HG02870 (cell line): ENCODE results near the gene ITGAD.
"Not testable (repeated sequence)": the region's sequence is repeated elsewhere in the genome, so short reads cannot be mapped to it uniquely, and the experiment has no call there.

Experiments used
- ATAC-seq: cut with Tn5 transposase; IDR thresholded peaks from one replicate; pipeline ENCODE4 v1.9.1; 2021; ENCODE audit warnings: mild to moderate bottlenecking, moderate library complexity; ENCODE audit not compliant: unreplicated experiment

The ITGAD gene

DNA sequence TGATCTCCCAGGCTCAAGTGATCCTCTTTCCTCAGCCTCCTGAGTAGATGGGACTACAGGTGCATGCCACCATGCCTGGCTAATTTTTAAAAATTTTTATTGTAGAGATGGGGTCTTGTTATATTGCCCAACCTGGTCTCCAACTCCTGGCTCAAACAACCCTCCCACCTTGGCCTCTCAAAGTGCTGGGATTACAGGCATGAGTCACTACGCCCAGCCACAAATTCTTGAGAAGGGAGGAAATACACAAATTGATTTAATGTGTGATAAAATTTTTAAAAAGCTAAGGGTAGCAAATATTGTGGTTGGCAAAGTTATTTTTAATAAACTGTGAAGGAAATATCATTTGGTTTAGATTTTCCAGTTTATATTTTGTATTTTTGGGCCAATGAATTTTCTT lies 9.6 kb downstream of the ITGAD start:
- no peak for ATAC-seq

DNA sequence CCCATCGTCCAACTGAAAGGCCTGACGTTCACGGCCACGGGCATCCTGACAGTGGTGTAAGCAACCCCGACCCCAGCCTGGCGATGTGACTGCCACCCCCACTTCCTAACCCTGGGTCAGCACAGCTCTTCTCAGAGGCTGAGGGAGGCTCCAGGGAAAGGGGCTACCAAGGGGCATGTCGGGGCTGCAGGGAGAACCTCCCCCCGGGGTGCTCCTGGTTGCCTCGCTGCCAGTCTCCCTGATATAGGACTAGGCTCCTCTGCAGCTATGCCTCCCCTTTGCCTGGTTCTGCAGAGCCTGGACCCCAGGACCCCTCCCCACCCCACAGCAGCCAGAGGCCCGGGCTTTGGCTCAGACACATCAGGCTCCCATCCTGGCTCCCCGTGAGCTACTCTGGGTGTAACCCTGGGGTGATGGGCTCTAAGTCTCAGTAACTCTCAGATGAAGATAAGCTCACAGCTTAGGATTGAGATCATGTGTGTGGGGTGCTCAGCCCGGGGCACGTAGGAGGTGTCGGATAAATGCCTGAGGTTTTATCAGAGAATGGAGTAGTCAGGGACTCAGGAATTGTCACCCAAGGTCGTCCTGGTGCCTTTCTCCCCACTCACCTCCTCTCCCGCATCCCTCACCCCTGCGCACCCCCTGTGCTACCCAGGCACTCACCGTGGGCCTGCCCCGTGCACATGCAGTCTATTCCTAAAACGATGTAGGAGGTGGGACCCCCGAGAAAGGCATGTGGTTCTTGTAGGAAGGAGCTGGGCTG lies 10.6 kb downstream of the ITGAD start:
- no peak for ATAC-seq

DNA sequence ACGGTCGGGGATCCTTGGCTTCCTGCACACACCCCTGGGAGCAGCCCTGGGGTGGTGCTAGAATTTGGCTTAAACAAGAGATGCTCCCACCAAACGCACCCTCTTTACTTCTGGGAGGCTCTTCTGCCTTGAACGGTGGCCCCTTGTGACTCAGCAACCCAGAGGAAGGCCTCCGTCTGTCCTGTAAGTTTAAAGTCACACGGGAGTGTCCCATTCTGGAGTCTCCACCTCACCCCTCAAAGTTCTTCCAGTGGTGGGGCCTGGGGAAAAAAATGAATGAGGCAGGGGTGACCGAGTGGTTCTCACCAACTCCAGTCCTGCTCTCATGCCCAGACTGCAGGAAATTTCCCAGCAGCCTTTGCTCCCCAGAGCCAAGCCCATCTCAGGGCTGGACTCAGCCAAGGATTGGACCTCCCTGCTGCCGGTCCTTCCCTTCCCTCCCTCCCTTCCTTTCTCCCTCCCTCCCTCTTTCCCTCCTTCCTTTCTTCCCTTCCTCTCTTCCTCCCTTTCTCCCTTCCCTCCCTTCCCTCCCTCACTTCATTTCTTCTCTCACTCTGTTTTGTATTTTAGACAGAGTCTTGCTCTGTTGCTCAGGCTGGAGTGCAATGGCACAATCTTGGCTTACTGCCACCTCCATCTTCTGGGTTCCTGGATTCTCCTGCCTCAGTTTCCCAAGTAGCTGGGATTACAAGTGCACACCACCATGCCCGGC lies 11.4 kb downstream of the ITGAD start:
- no peak for ATAC-seq

DNA sequence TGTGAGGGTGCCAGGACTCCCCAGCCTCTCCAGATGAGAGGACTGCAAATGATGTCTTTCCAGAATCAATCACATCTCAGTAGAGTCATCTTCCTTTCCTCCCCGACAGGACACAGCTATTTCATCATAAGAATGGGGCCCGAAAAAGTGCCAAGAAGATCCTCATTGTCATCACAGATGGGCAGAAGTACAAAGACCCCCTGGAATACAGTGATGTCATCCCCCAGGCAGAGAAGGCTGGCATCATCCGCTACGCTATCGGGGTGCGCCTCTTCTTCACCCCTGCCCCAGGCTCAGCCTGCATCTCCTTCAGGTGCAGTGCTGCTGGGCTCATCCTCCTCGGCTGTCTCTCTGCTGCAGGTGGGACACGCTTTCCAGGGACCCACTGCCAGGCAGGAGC lies 14.3 kb downstream of the ITGAD start:
- ATAC-seq, result no peak

DNA sequence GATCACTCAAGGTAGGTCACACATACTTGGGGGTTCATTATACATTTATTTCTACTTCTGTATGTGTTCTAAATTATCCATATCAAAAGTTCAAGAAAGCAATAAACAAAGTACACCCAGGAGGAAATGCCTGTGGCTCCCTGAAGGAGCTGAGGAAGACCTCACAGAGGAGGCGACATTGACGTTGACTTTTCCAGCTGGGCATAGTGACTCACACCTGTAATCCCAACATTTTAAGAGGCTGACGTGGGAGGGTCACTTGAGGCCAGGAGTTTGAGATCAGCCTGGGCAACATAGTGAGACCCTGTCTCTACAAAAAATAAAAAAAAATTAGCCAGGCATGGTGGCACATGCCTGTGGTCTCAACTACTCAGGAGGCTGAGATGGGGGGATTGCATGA lies 16.3 kb downstream of the ITGAD start:
- no peak for ATAC-seq

DNA sequence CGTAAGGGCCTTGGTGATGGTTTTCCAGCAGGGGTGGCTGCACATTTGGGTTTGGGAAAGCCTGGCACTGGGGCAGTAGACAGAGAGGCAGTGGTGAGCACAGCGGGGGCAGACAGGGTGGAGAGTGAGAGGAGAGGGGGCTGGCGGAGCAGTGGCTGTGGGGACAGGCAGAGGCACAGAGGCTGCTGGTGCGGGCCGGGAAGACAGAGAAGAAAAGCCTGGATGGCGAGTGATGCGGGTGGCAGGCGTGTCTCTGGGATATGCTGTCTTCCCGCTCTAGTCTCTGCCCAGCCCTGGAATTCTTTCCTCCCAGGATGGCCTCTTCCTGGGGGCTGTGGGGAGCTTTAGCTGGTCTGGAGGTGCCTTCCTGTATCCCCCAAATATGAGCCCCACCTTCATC lies 16.9 kb downstream of the ITGAD start:
- ATAC-seq, result no peak

DNA sequence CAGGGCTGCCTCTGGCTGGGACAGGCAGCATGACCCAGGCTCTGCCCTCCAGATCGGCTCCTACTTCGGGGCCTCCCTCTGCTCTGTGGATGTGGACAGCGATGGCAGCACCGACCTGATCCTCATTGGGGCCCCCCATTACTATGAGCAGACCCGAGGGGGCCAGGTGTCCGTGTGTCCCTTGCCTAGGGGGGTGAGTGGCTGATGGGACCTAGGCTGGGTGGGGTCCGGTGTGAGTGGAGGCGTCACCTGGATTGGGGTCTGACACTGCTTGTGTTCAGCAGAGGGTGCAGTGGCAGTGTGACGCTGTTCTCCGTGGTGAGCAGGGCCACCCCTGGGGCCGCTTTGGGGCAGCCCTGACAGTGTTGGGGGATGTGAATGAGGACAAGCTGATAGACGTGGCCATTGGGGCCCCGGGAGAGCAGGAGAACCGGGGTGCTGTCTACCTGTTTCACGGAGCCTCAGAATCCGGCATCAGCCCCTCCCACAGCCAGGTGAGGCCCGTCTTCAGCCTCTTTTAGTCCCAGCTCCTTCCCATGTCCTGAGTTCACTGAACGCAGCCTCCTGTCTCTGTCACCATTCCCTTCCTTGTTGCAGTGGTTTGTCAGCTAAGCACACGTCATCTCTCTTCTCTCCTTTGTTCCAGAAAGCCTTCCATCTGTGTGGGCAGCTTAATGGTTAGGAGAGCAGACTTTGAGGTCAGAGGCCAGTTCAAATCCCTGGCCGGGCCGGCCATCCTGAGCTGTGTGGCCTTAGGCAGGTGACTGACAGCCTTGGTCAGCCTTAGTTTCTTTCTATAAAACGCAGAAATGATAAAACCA lies 18.1 kb downstream of the ITGAD start:
- ATAC-seq, result no peak

DNA sequence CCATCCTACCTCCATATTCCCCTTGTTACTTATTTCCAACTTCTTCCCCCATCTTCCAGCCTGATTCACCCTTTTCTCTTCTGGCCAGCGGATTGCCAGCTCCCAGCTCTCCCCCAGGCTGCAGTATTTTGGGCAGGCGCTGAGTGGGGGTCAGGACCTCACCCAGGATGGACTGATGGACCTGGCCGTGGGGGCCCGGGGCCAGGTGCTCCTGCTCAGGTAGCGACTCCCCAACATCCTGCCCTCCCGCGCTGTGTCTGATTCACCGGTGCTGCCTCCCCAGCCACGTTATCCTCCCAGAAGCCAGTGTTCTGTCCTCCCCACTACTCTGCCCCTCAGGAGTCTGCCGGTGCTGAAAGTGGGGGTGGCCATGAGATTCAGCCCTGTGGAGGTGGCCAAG lies 19.6 kb downstream of the ITGAD start:
- ATAC-seq, result no peak

DNA sequence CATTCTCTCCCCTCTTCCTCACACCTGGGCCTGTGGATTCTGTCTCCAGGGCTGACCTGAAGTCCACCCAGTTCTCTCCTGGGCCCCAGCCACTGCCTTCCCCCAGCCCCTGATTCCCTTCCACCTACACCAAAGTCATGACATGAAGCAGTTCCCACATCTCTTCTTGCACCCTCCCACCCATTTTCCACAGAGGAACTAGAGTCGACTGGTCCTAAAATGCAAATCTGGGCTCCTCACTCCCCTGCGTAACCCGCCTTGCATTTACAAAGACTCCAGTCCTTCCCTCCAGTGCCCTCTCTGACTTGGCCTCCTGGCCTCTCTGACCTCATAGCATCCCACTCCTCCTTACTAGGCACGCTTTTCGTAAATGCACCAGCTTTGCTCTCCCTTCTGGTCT lies 20.2 kb downstream of the ITGAD start:
- ATAC-seq, result no peak

DNA sequence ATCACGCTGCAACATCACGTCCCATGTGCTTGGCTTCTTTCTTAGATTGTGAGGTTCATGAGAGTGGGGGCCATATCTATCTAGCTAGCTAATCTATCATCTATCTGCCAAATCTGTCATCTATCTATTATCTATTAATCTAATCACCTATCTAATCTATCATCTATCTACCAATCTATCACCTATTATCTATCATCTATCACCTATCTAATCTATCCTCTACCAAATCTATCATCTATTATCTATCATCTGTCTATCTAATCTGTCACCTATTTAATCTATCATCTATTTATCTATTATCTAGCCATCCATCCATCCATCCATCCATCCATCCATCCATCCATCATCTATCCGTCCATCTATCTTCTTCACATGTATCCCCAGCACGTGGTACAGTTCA lies 20.8 kb downstream of the ITGAD start:
- no peak for ATAC-seq

DNA sequence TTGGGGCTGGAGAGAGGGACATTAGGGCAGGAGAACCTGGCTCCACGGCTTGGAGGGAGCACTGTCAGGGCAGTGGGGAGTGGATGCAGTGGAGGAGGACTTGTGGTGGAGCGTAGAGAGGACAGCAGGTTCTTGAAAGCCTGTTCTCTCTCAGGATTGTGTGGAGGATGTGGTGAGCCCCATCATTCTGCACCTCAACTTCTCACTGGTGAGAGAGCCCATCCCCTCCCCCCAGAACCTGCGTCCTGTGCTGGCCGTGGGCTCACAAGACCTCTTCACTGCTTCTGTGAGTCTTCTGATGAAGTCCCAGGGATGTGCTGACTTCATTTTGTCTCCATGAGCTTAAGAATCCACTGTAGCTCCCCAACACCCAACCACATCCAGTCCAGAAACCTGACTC lies 21.6 kb downstream of the ITGAD start:
- ATAC-seq, result no peak

DNA sequence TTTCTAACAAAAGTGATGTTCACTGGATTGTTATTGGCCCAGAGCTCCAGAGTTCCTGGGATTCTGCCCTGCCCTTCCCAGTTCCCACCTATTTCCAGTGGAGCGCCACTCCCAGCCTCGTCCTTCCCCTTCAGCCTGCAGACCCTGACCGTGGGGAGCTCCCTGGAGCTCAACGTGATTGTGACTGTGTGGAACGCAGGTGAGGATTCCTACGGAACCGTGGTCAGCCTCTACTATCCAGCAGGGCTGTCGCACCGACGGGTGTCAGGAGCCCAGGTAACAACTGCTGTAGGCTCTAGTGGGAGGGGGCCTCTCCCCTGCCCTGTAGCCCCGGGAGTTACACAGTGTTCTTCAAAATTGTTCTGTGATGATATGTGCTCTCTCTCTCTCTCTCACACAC lies 23.2 kb downstream of the ITGAD start:
- no peak for ATAC-seq

DNA sequence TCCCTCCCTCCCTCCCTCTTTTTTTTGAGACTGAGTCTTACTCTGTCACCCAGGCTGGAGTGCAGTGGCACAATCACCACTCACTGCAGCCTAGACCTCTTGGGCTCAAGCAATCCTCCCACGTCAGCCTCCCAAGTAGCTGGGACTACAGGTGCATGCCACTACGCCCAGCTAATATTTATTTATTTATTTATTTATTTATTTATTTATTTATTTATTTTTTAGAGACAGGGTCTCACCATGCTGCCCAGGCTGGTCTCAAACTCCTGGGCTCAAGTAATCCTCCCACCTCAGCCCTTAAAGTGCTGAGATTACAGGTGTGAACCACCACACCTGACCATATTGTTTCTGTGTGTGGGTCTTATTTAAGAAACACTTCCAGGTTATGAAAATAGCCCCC lies 23.9 kb downstream of the ITGAD start:
- ATAC-seq, result not testable (repeated sequence)

DNA sequence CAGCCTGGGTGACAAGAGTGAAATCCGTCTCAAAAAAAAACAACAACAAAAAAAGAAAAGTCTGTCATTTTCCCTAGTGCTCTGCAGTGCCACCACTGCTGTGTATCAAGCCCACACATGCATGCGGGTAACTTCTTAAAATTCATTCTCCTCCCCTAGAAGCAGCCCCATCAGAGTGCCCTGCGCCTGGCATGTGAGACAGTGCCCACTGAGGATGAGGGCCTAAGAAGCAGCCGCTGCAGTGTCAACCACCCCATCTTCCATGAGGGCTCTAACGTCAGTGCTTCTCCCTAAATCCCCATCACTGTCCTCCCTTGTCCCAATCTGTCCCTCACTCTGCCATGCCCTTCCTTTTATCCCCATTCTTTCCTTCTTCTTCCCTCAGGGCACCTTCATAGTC lies 24.8 kb downstream of the ITGAD start:
- no peak for ATAC-seq

DNA sequence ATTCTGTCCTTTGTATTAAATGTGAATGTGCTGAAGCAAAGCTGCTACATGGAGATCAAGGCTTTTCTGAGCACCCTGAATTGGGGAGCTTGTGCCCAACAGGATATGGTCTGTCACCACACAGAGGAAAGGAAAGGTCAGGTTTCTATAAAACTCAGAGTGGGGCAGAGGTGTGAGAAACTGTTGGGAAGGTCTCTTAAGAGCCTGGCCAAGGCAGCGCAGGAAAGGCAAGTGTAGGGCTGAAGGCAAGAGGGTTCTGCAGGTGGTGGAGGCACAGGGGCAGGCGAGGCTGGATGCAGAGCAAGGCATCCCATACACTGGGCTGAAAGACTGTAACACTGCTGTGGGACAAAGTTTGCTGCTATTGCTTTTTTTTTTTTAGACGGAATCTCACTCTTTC lies 26.9 kb downstream of the ITGAD start:
- no peak for ATAC-seq

DNA sequence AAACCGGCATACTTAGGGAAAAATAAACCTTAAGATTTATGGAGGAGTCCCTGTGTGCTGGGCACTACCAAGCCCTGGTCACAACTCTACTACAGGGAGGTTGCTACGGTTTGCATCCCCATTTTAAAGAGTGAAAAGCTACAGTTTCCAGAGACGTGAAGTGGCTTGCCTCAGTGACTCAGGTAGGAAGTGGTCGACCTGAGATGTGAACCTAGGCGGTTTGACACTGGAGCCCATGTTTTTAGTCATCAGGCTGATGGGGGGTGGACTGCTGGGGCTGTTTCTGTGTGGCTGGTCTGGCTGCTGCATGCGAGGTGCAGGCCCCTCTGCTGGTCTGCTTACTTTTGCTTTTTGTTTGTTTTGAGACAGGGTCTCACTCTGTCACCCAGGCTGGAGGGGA lies 28.5 kb downstream of the ITGAD start:
- peak; percentile 90 for ATAC-seq

DNA sequence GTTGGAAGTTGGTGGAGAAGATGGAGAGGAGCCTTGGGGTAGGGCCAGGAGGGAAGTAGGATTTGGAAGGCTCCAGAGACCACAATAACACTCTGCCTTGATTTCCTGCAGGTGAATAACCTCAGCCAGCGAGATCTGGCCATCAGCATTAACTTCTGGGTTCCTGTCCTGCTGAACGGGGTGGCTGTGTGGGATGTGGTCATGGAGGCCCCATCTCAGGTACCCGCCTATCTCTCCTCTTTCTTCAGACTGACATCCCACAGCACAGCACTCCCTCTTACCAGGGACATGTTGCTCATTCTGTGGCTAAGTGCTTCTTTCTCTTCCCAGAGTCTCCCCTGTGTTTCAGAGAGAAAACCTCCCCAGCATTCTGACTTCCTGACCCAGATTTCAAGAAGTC lies 30.1 kb downstream of the ITGAD start:
- ATAC-seq, result no peak

DNA sequence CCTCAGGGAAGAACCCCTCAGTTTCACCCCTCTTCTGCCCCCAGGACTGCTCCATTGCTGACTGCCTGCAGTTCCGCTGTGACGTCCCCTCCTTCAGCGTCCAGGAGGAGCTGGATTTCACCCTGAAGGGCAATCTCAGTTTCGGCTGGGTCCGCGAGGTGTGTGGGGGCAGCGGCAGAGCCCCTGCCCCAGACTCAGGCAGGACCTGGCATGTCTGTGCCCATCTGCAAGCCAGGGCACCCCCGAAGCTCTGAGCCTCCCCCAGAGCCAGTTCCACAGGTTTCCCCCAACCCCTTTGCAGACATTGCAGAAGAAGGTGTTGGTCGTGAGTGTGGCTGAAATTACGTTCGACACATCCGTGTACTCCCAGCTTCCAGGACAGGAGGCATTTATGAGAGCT lies 30.7 kb downstream of the ITGAD start:
- ATAC-seq, result no peak

DNA sequence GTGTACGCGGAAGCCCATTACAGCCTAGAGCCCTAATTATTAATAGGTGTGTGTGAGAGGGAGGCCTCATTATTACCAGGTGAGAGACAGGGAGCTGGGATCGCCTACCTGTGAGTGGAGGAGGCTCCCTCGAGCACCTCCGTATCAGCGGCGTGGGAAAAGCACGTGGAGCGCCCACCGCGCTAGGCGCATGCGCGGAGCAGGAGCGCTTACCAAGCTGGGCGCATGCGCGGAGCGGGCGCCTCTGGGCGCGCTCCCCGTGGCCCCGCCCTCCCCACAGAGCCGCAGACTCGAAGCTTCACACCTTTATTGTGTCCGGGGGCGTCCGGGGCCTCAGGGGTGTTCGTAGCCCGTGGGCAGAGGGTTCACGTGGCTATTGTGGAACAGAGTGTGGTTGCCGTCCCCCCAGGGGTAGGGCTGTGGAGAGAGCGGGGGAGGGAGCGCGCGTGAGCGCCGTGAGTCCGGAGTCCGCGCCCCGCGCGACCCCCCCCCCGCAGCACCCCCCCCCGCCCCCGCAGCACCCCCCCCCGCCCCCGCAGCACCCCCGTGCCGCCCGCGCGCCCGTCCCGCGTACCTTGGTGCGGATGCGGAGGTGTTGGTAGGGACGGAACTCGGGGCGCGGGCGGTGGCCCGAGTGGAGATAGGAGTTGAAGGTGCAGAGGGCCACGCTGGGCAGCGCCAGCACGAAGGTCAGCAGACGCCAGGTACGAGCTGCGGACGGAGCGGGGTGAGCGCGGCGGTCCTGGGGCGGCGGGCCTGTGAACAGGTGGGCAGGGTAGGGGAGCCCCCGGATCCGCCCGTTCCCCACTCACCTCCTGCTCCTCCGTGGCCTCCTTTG lies 34.5 kb downstream of the ITGAD start:
- ATAC-seq, result no peak

DNA sequence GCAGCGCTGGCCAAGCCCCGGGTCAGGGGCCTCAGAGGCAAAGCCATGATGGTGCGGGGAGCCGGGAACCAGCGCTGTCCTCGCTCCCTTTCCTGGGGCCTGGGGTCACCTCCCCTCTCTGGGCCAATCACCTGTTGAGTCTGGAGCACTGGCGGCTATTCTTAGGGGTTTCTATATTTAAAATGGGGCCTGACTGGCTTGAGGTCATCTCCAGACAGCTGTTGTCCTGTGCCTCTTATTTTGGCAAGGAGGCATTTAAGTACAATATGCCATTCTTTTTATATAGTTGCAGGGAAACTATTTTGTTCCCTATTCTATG lies 35.1 kb downstream of the ITGAD start, which contains the start of gene COX6A2:
Gene COX6A2 (minus strand): TSS at position 82 of the 319 bp plus-strand sequence. CDS start 35 bp downstream, at position 47.
- no peak for ATAC-seq

DNA sequence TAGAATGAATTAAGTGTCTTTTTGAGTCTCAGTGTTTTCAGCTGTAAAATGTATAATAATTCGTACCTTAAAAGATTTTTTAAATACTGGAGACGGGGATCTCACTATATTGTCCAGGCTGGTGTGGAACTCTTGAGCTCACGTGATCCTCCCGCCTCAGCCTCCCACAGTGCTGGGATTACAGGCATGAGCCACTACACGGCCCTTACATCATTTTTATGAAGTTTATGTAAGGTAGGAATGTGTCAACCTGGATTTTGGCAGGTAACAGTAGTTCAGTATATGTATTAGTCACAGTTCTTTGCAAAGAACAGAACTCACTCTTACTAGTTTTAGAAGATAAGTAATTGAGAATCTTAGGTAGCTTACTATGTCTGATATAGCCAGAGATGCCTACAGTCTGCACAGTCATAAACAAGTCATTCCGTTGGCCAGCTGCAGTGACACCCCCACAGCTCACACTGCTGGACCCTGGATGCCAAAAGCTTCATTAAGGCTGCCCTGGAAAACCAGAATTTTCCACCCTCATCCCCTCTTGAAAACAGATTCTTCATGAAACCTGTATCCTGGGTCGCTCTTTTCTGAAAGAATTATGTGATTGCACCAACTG lies 35.6 kb downstream of the ITGAD start:
- no peak for ATAC-seq
